HepG2 (cell line): Measurements from ENCODE around the gene VPS4A. TPM values are rescaled to one million over a fixed set of nuclear protein-coding genes. Genes with fewer than 3 reads are reported as not detected.

Source experiments
- HNRNPL ChIP-seq: fragments of 200-400 bp; formaldehyde crosslinking; IDR thresholded peaks from 2 replicates; pipeline ENCODE4 v1.6.1; 2017; ENCODE audit warnings: mild to moderate bottlenecking, low read depth, low read length
- HNRNPLL ChIP-seq: fragments of 200-400 bp; formaldehyde crosslinking; IDR thresholded peaks from 2 replicates; pipeline ENCODE4 v1.6.1; 2017; ENCODE audit warnings: mild to moderate bottlenecking, low read depth, low read length; ENCODE audit not compliant: poor library complexity, severe bottlenecking
- ISL2 ChIP-seq: sonication (generic); formaldehyde crosslinking; IDR thresholded peaks from 2 replicates; pipeline ENCODE4 v1.5.0; 2020; ENCODE audit warnings: missing genetic modification reagents
- KAT7 ChIP-seq: IDR thresholded peaks from 2 replicates; pipeline ENCODE4 v1.6.1; 2018; ENCODE audit warnings: borderline replicate concordance, missing compliant biosample characterization
- MED1 ChIP-seq: sonication (generic); formaldehyde crosslinking; IDR thresholded peaks from 2 replicates; pipeline ENCODE4 v1.4.0; 2020; ENCODE audit warnings: missing genetic modification reagents
- RARA ChIP-seq: IDR thresholded peaks from 2 replicates; pipeline ENCODE4 v1.6.1; 2016; ENCODE audit warnings: missing genetic modification reagents, missing compliant biosample characterization
- RARG ChIP-seq: sonication (generic); formaldehyde crosslinking; IDR thresholded peaks from 2 replicates; pipeline ENCODE4 v1.4.0; 2020; ENCODE audit warnings: low read depth, mild to moderate bottlenecking, missing genetic modification reagents
- THAP8 ChIP-seq: sonication (generic); formaldehyde crosslinking; IDR thresholded peaks from 2 replicates; pipeline ENCODE4 v1.5.1; 2020; ENCODE audit warnings: missing genetic modification reagents, mild to moderate bottlenecking, borderline replicate concordance
- XRCC5 ChIP-seq: fragments of 200-400 bp; formaldehyde crosslinking; optimal IDR thresholded peaks from 2 replicates; pipeline ENCODE3; 2017; ENCODE audit warnings: mild to moderate bottlenecking, low read length
- YY1 ChIP-seq: IDR thresholded peaks from 2 replicates; pipeline ENCODE4 v1.6.1; 2011; ENCODE audit warnings: low read length, low read depth, moderate library complexity, mild to moderate bottlenecking; ENCODE audit not compliant: insufficient read depth, insufficient replicate concordance
- ZBTB8A ChIP-seq: sonication (generic); formaldehyde crosslinking; IDR thresholded peaks from 2 replicates; pipeline ENCODE4 v1.4.0; 2020; ENCODE audit warnings: mild to moderate bottlenecking, low read depth, missing genetic modification reagents, borderline replicate concordance
- ZNF121 ChIP-seq: sonication (generic); formaldehyde crosslinking; IDR thresholded peaks from 2 replicates; pipeline ENCODE4 v1.5.0; 2020; ENCODE audit warnings: mild to moderate bottlenecking, missing genetic modification reagents
- ZNF224 ChIP-seq: sonication (generic); formaldehyde crosslinking; IDR thresholded peaks from 2 replicates; pipeline ENCODE4 v1.5.0; 2020; ENCODE audit warnings: mild to moderate bottlenecking, missing genetic modification reagents
- ZNF33B ChIP-seq: sonication (generic); formaldehyde crosslinking; IDR thresholded peaks from 2 replicates; pipeline ENCODE4 v1.5.1; 2020; ENCODE audit warnings: mild to moderate bottlenecking, missing genetic modification reagents
- ZNF768 ChIP-seq: sonication (generic); formaldehyde crosslinking; IDR thresholded peaks from 2 replicates; pipeline ENCODE4 v1.4.0; 2020; ENCODE audit warnings: missing genetic modification reagents
- ZNF773 ChIP-seq: sonication (generic); formaldehyde crosslinking; IDR thresholded peaks from 2 replicates; pipeline ENCODE4 v1.4.0; 2020; ENCODE audit warnings: missing genetic modification reagents, borderline replicate concordance
- polyA plus RNA-seq, 8 experiments: library from polyadenylated mRNA; depleted of rRNA in 3 of 8; stranded (reverse) in 7 of 8; unstranded in 1 of 8; fragments of >200 nt; fragmentation: Illumina TruSeq in 4 of 8; extraction: Trizol in 4 of 8; gene quantifications; 2 replicates each; pipeline versions ENCODE4 v1.2.1 to v1.2.3, GENCODE V29; 2011 to 2016; ENCODE audit warnings: low read depth in 4 of 8, missing spikeins in 1 of 8, mixed read lengths in 1 of 8; ENCODE audit not compliant: insufficient read depth in 1 of 8
- total RNA-seq, 5 experiments: library from RNA; depleted of rRNA; stranded (reverse); fragments of >200 nt; fragmentation: Illumina TruSeq; extraction: Trizol; gene quantifications; 2 replicates each; pipeline ENCODE4 v1.2.3, GENCODE V29; 2016; ENCODE audit warnings: low read depth in 1 of 5
- TF ChIP-seq, protein P1 (sequence below): sonication (generic); formaldehyde crosslinking; IDR thresholded peaks from 2 replicates; pipeline ENCODE4 v1.4.0; 2020; ENCODE audit warnings: mild to moderate bottlenecking, missing genetic modification reagents
- TF ChIP-seq, protein P2 (sequence below): sonication (generic); formaldehyde crosslinking; IDR thresholded peaks from 2 replicates; pipeline ENCODE4 v1.5.0; 2020; ENCODE audit warnings: missing genetic modification reagents
- TF ChIP-seq, protein P3 (sequence below): IDR thresholded peaks from 2 replicates; pipeline ENCODE4 v1.6.1; 2012; ENCODE audit warnings: low read depth, low read length, improper control_type of control experiment

VPS4A gene
- total and polyA plus RNA-seq, 2 of the 13 experiments (the other 11 are each of a cell fraction or from before 2014, with no cell fraction given) = 13.2 to 27.9 TPM

DNA sequence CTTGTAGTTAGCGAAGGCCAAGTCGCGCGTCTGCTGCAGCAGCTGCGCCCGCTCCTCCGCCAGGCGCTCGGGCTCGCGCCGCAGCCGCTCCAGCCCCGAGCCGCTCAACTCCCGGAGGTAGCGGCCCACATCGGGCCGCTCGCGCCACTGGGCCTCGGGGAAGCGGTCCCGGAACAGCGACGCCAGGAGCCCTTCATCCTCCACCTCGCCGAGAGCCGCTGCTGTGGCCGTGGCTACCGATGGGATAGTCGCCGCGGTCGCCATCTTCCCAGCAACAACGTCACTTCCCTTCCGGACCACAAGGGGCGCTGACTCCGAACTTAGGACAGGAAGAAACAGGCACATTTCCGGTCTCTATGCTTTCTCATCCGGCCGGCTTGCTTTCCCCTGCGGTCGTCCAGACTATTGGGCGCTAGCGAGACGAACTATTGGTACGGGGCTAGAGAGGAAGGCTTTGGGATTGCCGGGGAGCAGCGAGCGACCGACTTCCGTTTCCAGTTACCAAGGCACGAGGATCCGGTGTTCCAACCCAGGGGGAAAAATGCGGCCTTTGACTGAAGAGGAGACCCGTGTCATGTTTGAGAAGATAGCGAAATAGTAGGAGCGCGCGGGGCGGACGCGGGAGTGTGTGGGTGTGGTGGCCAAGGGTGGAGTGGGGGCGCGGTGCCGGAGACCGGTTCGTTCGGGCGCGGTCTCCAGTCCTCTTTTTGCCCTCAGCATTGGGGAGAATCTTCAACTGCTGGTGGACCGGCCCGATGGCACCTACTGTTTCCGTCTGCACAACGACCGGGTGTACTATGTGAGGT lies 28.3 kb downstream of the VPS4A start, which contains the start of the genes COG8 and NIP7 (continued):
- TF ChIP-seq ZNF224 (CRISPR knock-in tag) = no peak
- peak; percentile 59 for TF ChIP-seq ZNF33B
- no peak for TF ChIP-seq RARG (CRISPR knock-in tag)
- TF ChIP-seq ISL2 (CRISPR knock-in tag) = peak; percentile 59; the same call in 1 of the 2 replicates
- TF ChIP-seq, protein P1, sequence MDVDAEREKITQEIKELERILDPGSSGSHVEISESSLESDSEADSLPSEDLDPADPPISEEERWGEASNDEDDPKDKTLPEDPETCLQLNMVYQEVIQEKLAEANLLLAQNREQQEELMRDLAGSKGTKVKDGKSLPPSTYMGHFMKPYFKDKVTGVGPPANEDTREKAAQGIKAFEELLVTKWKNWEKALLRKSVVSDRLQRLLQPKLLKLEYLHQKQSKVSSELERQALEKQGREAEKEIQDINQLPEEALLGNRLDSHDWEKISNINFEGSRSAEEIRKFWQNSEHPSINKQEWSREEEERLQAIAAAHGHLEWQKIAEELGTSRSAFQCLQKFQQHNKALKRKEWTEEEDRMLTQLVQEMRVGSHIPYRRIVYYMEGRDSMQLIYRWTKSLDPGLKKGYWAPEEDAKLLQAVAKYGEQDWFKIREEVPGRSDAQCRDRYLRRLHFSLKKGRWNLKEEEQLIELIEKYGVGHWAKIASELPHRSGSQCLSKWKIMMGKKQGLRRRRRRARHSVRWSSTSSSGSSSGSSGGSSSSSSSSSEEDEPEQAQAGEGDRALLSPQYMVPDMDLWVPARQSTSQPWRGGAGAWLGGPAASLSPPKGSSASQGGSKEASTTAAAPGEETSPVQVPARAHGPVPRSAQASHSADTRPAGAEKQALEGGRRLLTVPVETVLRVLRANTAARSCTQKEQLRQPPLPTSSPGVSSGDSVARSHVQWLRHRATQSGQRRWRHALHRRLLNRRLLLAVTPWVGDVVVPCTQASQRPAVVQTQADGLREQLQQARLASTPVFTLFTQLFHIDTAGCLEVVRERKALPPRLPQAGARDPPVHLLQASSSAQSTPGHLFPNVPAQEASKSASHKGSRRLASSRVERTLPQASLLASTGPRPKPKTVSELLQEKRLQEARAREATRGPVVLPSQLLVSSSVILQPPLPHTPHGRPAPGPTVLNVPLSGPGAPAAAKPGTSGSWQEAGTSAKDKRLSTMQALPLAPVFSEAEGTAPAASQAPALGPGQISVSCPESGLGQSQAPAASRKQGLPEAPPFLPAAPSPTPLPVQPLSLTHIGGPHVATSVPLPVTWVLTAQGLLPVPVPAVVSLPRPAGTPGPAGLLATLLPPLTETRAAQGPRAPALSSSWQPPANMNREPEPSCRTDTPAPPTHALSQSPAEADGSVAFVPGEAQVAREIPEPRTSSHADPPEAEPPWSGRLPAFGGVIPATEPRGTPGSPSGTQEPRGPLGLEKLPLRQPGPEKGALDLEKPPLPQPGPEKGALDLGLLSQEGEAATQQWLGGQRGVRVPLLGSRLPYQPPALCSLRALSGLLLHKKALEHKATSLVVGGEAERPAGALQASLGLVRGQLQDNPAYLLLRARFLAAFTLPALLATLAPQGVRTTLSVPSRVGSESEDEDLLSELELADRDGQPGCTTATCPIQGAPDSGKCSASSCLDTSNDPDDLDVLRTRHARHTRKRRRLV (CRISPR knock-in tag) = no peak
- TF ChIP-seq, protein P2, sequence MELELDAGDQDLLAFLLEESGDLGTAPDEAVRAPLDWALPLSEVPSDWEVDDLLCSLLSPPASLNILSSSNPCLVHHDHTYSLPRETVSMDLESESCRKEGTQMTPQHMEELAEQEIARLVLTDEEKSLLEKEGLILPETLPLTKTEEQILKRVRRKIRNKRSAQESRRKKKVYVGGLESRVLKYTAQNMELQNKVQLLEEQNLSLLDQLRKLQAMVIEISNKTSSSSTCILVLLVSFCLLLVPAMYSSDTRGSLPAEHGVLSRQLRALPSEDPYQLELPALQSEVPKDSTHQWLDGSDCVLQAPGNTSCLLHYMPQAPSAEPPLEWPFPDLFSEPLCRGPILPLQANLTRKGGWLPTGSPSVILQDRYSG (CRISPR knock-in tag) = peak; percentile 65; the same call in 1 of the 2 replicates
- TF ChIP-seq HNRNPLL = peak; percentile 80
- peak; percentile 45; the same call in 1 of the 2 replicates for TF ChIP-seq ZNF121 (CRISPR knock-in tag)
- peak; percentile 42; the same call in 1 of the 2 replicates for TF ChIP-seq RARA (CRISPR knock-in tag)
- TF ChIP-seq, protein P3, sequence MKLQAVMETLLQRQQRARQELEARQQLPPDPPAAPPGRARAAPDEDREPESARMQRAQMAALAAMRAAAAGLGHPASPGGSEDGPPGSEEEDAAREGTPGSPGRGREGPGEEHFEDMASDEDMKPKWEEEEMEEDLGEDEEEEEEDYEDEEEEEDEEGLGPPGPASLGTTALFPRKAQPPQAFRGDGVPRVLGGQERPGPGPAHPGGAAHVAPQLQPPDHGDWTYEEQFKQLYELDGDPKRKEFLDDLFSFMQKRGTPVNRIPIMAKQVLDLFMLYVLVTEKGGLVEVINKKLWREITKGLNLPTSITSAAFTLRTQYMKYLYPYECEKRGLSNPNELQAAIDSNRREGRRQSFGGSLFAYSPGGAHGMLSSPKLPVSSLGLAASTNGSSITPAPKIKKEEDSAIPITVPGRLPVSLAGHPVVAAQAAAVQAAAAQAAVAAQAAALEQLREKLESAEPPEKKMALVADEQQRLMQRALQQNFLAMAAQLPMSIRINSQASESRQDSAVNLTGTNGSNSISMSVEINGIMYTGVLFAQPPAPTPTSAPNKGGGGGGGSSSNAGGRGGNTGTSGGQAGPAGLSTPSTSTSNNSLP = no peak; the same call in none of the 2 replicates
- TF ChIP-seq HNRNPL = 0 out of 2 replicates have a peak, but pooled peaks have one; percentile 28
- TF ChIP-seq ZNF768 (CRISPR knock-in tag) = peak; percentile 58
- TF ChIP-seq YY1 = peak; percentile 97
- 0 out of 2 replicates have a peak, but pooled peaks have one; percentile 16 for TF ChIP-seq ZNF773 (CRISPR knock-in tag)
- TF ChIP-seq MED1 (CRISPR knock-in tag) = peak; percentile 92
- no peak for TF ChIP-seq ZBTB8A (CRISPR knock-in tag)
- TF ChIP-seq THAP8 (CRISPR knock-in tag) = 0 out of 2 replicates have a peak, but pooled peaks have one; percentile 17
- peak; percentile 98 for TF ChIP-seq XRCC5
- TF ChIP-seq KAT7 (CRISPR knock-in tag) = peak; percentile 98
